ENCODE results near the gene HOMER2. TPM values are rescaled to one million over a fixed set of nuclear protein-coding genes. Genes with fewer than 3 reads are reported as not detected.

Gene HOMER2
- total RNA-seq, 8 experiments from 2014 or later, result 5.7 to 34.3 (median 17.1) TPM

GRCh38 chr15:82918607-82919230 lies 33.8 kb downstream of the HOMER2 start:
- in situ Hi-C loops (cut with MboI; ENCODE audit: low pct_unique_long_range_greater_than_20kb in 2 of 9, low sequenced_read_pairs in 9 of 9, unreplicated experiment in 9 of 9), result no loop called here
- WGBS, 10 experiments, result 67 to 96% (median 87%) methylated on average over 1 to 5 of the region's 6 CpGs; no CpG with 5 or more reads in 6 of the 10 experiments
- no peak for ATAC-seq (replicated peaks in 6 of 8)
- Histone ChIP-seq H3K4me3 (no peak overlapping the region), H3K27ac (no peak overlapping the region), H3K4me1 (replicated peaks in 1 of 2) (no peaks in the 10 kb centered on the region)

- no peak for ATAC-seq (replicated peaks in 6 of 8)
- in situ Hi-C loops (cut with MboI; ENCODE audit: low pct_unique_long_range_greater_than_20kb in 2 of 9, low sequenced_read_pairs in 9 of 9, unreplicated experiment in 9 of 9), result no loop called here
- Histone ChIP-seq H3K27ac (no peak overlapping the region), H3K4me3 (no peak overlapping the region), H3K4me1 (replicated peaks in 1 of 2) (no peaks in the 10 kb centered on the region)
- 24 to 100% (median 78%) methylated on average over 1 to 3 of the region's 6 CpGs; no CpG with 5 or more reads in 4 of the 10 experiments for WGBS, 10 experiments
Measured at GRCh38 chr15:82918162-82918561, 34.4 kb downstream of the HOMER2 start.

GRCh38 chr15:82917249-82917648 lies 35.3 kb downstream of the HOMER2 start:
- WGBS, 10 experiments, result 74 to 100% (median 92%) methylated on average over 2 to 7 of the region's 7 CpGs; no CpG with 5 or more reads in 3 of the 10 experiments
- ATAC-seq (replicated peaks in 6 of 8), result no peak
- H3K4me1 ChIP-seq (replicated peaks in 1 of 2), result no peaks in the 10 kb centered on the region
- no peak overlapping the region for H3K4me3 ChIP-seq
- in situ Hi-C loops (cut with MboI; ENCODE audit: low pct_unique_long_range_greater_than_20kb in 2 of 9, low sequenced_read_pairs in 9 of 9, unreplicated experiment in 9 of 9), result no loop called here
- H3K27ac ChIP-seq, result no peak overlapping the region

DNA sequence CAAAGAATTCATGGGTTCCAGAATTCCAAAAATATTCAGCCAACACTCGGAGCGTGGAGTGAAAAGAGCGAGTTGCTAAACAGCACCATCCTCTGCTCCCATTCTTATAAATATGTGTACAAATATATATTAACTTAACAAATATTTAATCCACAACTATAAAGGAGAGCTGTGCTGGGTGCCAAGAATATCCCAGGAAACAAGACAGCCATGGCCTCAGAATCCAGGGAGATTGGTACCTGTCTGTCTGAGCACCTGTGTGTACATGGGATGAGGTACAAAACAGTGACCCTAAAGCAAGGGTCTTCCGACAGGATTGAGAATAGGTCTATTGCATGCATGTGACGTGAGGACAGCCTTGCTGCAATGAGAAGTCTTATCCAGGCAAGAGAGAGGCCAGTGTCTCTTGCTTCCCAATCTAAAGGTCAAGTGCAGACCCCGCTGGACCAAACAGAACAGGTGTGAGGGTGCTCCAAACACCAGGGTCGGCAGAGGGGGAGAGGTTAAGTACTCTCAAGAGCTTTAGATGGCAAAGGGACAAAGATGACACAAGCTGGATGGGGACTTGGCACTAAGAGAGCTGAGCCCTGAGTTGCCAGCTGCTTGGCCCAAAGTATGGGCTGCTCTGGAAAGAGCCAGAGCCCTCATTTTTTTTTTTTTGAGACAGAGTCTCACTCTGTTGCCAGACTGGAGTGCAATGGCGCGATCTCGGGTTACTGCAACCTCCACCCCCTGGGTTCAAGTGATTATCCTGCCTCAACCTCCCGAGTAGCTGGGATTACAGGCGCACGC lies 36.2 kb downstream of the HOMER2 start:
- no peaks in the 10 kb centered on the region for H3K4me1 ChIP-seq (replicated peaks in 1 of 2)
- WGBS, 10 experiments, result 0 to 100% (median 81%) methylated on average over 1 to 12 of the region's 13 CpGs; no CpG with 5 or more reads in 1 of the 10 experiments
- ATAC-seq (replicated peaks in 6 of 8), result no peak
- no peak overlapping the region for H3K4me3 ChIP-seq
- H3K27ac ChIP-seq, result no peak overlapping the region
- in situ Hi-C loops (cut with MboI; ENCODE audit: low pct_unique_long_range_greater_than_20kb in 2 of 9, low sequenced_read_pairs in 9 of 9, unreplicated experiment in 9 of 9), result no loop called here

- H3K4me1 ChIP-seq (replicated peaks in 1 of 2), result no peaks in the 10 kb centered on the region
- no peak overlapping the region for H3K27ac ChIP-seq
- in situ Hi-C loops (cut with MboI; ENCODE audit: low pct_unique_long_range_greater_than_20kb in 2 of 9, low sequenced_read_pairs in 9 of 9, unreplicated experiment in 9 of 9), result no loop called here
- H3K4me3 ChIP-seq, result no peak overlapping the region
- no peak for ATAC-seq (replicated peaks in 6 of 8)
- WGBS, 10 experiments, result 0 to 100% (median 67%) methylated on average over 1 to 2 of the region's 2 CpGs; no CpG with 5 or more reads in 1 of the 10 experiments
Measured at GRCh38 chr15:82914396-82914795, 38.1 kb downstream of the HOMER2 start.

- in situ Hi-C loops (cut with MboI; ENCODE audit: low pct_unique_long_range_greater_than_20kb in 2 of 9, low sequenced_read_pairs in 9 of 9, unreplicated experiment in 9 of 9), result no loop called here
- H3K27ac ChIP-seq, result no peak overlapping the region
- WGBS, 10 experiments, result 40 to 92% (median 89%) methylated on average over 1 to 4 of the region's 4 CpGs; no CpG with 5 or more reads in 3 of the 10 experiments
- ATAC-seq (replicated peaks in 6 of 8), result no peak
- H3K4me1 ChIP-seq (replicated peaks in 1 of 2), result no peaks in the 10 kb centered on the region
- H3K4me3 ChIP-seq, result no peak overlapping the region
Measured at GRCh38 chr15:82911458-82911857, 41.1 kb downstream of the HOMER2 start.

DNA sequence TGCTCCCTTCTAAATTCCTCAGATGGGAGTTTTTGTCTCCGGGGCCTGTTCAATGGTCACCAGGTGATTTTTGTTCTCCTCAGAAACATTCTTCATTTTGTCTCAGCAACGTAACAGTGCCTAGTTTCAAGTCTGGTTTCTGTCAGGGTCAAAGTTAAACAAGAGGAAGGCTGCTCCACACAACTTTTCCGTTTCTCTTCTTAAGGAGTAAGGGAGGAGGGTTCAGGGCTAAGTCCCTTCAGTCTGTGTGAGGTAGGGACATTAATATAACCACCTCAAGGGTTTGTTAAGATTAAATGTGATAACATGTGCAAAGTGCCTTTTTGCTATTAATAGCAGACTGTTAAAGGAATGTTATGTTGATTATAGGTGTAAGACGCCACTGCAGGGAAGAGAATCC lies 41.8 kb downstream of the HOMER2 start:
- H3K27ac ChIP-seq, result no peak overlapping the region
- no peak for ATAC-seq (replicated peaks in 6 of 8)
- in situ Hi-C loops (cut with MboI; ENCODE audit: low pct_unique_long_range_greater_than_20kb in 2 of 9, low sequenced_read_pairs in 9 of 9, unreplicated experiment in 9 of 9), result no loop called here
- WGBS, 10 experiments, result 30 to 87% (median 75%) methylated on average over 1 to 4 of the region's 4 CpGs; no CpG with 5 or more reads in 1 of the 10 experiments
- no peaks in the 10 kb centered on the region for H3K4me1 ChIP-seq (replicated peaks in 1 of 2)
- H3K4me3 ChIP-seq, result no peak overlapping the region

DNA sequence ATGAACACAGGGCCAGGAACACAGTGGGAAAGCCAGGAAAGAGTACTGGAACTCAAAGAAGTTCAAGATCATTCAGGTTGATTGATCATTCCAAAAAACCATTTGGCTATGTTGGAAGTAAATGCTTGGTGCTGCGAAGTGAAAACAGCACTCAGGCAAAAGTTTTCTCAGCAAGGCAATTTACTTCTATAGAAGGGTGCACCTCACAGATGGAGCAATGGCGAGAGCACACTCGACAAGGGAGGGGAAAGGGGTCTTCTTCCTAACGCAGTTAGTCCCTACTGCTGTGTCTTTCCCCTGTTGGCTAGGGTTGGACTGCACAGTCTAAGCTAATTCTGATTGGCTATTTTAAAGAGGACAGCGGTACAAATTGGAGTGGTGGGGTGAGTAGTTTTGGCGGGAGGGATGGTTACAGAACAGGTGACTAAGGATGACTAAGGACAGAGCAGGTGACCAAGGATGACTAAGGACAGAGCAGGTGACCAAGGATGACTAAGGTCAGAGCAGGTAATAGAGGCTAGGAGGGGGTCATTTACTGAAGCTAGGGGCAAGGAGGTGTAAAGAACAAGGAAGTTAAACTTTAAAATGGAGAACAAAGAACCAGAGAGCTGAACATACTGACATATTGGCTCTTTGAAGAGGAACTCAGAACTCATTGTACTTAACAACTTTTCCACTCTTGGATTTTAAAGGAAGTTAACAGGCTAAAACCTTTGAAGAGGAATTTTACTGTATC lies 43.3 kb downstream of the HOMER2 start:
- no peak for ATAC-seq (replicated peaks in 6 of 8)
- Histone ChIP-seq H3K4me3 (no peak overlapping the region), H3K27ac (no peak overlapping the region), H3K4me1 (replicated peaks in 1 of 2) (no peaks in the 10 kb centered on the region)
- WGBS, 10 experiments, result 61 to 94% (median 90%) methylated on average over 1 to 6 of the region's 6 CpGs; no CpG with 5 or more reads in 3 of the 10 experiments
- in situ Hi-C loops (cut with MboI; ENCODE audit: low pct_unique_long_range_greater_than_20kb in 2 of 9, low sequenced_read_pairs in 9 of 9, unreplicated experiment in 9 of 9), result no loop called here

DNA sequence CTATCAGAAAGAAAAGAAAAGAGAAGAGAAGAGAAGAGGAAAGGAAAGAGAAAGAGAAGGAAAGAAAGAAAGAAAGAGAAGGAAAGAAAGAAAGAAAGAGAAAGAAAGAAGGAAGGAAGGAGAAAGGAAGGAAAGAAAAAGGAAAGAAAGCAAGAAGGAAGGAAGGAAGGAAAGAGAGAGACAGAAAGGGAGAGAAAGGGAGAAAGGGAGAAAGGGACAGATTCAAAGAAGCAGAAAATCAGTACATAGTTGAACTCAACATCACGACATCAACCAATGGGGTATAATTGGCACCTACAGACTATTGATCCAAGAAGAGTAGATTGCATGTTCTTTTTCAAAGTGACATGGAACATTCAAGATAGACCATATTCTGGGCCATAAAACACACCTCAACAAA lies 45.2 kb downstream of the HOMER2 start:
- no peaks in the 10 kb centered on the region for H3K4me1 ChIP-seq (replicated peaks in 1 of 2)
- 79 to 100% (median 86%) methylated on average over 1 of the region's 1 CpG; no CpG with 5 or more reads in 2 of the 10 experiments for WGBS, 10 experiments
- in situ Hi-C loops (cut with MboI; ENCODE audit: low pct_unique_long_range_greater_than_20kb in 2 of 9, low sequenced_read_pairs in 9 of 9, unreplicated experiment in 9 of 9), result no loop called here
- no peak overlapping the region for H3K27ac ChIP-seq
- no peak for ATAC-seq (replicated peaks in 6 of 8)
- H3K4me3 ChIP-seq, result no peak overlapping the region

DNA sequence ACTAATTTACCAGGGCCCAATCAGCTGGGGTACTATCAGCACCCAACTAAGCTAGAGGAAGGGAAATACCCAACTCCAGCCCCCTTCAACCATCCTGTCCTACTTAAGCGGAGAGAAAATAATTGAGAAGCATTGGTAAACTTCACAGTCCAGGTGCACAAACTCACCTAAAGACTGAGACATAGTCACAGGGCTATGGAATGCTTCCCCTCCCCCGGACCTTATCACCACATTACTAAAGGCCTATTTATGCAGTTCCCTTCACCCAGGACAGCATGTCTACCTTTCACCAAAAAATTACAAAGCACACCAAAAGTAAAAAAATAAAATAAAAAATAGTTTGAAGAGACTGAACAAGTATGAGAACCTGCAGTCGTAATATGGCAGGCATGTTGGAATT lies 47.9 kb downstream of the HOMER2 start:
- Histone ChIP-seq H3K4me1 (replicated peaks in 1 of 2) (no peaks in the 10 kb centered on the region), H3K27ac (no peak overlapping the region), H3K4me3 (no peak overlapping the region)
- WGBS, 10 experiments, result 66 to 100% (median 94%) methylated on average over 1 to 3 of the region's 3 CpGs
- ATAC-seq (replicated peaks in 6 of 8), result no peak
- in situ Hi-C loops (cut with MboI; ENCODE audit: low pct_unique_long_range_greater_than_20kb in 2 of 9, low sequenced_read_pairs in 9 of 9, unreplicated experiment in 9 of 9), result no loop called here

DNA sequence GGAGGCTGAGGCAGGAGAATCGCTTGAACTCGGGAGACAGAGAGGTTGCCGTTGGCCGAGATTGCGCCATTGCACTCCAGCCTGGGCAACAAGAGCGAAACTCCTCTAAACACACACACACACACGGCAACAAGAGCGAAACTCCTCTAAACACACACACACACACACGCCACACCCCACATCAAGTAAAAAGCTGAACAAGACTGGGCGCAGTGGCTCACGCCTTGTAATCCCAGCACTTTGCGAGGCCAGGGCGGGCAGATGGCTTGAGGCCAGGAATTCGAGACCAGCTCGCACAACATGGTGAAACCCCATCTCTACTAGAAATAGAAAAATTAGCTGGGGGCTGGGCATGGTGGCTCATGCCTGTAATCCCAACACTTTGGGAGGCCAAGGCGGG lies 49.0 kb downstream of the HOMER2 start:
- ATAC-seq (replicated peaks in 6 of 8), result no peak
- 97 to 100% (median 100%) methylated on average over 1 to 5 of the region's 16 CpGs; no CpG with 5 or more reads in 7 of the 10 experiments for WGBS, 10 experiments
- Histone ChIP-seq H3K4me1 (replicated peaks in 1 of 2) (no peaks in the 10 kb centered on the region), H3K4me3 (no peak overlapping the region), H3K27ac (no peak overlapping the region)
- in situ Hi-C loops (cut with MboI; ENCODE audit: low pct_unique_long_range_greater_than_20kb in 2 of 9, low sequenced_read_pairs in 9 of 9, unreplicated experiment in 9 of 9), result no loop called here

- ATAC-seq (replicated peaks in 6 of 8), result no peak
- Histone ChIP-seq H3K27ac (no peak overlapping the region), H3K4me1 (replicated peaks in 1 of 2) (peaks cover 0 to 8% of the 10 kb centered on the region in 2 donors), H3K4me3 (no peak overlapping the region)
- WGBS, 10 experiments, result 30 to 100% (median 74%) methylated on average over 1 to 5 of the region's 6 CpGs; no CpG with 5 or more reads in 1 of the 10 experiments
- in situ Hi-C loops (cut with MboI; ENCODE audit: low pct_unique_long_range_greater_than_20kb in 2 of 9, low sequenced_read_pairs in 9 of 9, unreplicated experiment in 9 of 9), result no loop called here
Measured at GRCh38 chr15:82901114-82901805, 51.3 kb downstream of the HOMER2 start.
